DND-41 (cell line): ENCODE results near the gene CMSS1.

Experiments used
- CTCF ChIP-seq: IDR thresholded peaks from 2 replicates; pipeline ENCODE4 v1.5.1; 2012; ENCODE audit warnings: borderline replicate concordance, low read length, moderate library complexity, mild to moderate bottlenecking; ENCODE audit not compliant: poor library complexity, severe bottlenecking; ENCODE audit errors: extremely low read depth
- EZH2 ChIP-seq: IDR thresholded peaks from 3 replicates; pipeline ENCODE4 v1.6.1; 2012; ENCODE audit warnings: borderline replicate concordance, low read depth, mild to moderate bottlenecking, moderate library complexity, low read length, inconsistent platforms; ENCODE audit not compliant: severe bottlenecking

DNA sequence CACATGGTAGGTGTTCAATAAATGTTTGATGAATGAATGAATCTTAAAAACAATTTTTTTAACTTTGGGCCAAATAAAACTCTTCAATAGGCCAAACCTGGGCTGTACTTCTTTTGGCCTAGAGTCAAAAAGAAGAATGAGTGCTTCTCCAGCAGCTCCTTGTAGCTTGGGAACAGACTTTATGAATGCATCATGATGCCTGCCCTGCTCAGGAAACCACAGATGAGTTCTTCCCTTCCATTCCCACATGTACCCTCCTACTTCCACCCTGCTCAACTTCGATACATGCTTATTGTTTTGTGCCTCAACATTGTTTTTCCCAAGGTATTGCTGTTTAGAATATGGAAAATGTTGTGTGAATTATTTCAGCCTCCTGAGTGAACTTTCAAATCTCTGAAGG lies 209.7 kb downstream of the CMSS1 start:
- TF ChIP-seq CTCF (no peak), EZH2 (no peak)
